AG10803 (cell line): Measurements from ENCODE around the gene EWSR1.

ENCODE experiments used
- DNase-seq: peaks from one replicate; pipeline ENCODE4 v3.0.0; 2010; ENCODE audit warnings: low read depth
- H3K4me3 ChIP-seq: 2 replicates; pipeline ENCODE4 v1.5.1; 2011; ENCODE audit warnings: mild to moderate bottlenecking, low read length, control low read depth
- TF ChIP-seq, protein P1 (sequence below): conservative IDR thresholded peaks from 2 replicates; pipeline ENCODE4 v1.5.1; 2011; ENCODE audit warnings: mild to moderate bottlenecking, low read length, control low read depth, inconsistent platforms

Gene EWSR1

GRCh38 chr22:29291215-29291614 is 23.1 kb downstream of the EWSR1 start:
- no peak for DNase-seq
- TF ChIP-seq, protein P1, sequence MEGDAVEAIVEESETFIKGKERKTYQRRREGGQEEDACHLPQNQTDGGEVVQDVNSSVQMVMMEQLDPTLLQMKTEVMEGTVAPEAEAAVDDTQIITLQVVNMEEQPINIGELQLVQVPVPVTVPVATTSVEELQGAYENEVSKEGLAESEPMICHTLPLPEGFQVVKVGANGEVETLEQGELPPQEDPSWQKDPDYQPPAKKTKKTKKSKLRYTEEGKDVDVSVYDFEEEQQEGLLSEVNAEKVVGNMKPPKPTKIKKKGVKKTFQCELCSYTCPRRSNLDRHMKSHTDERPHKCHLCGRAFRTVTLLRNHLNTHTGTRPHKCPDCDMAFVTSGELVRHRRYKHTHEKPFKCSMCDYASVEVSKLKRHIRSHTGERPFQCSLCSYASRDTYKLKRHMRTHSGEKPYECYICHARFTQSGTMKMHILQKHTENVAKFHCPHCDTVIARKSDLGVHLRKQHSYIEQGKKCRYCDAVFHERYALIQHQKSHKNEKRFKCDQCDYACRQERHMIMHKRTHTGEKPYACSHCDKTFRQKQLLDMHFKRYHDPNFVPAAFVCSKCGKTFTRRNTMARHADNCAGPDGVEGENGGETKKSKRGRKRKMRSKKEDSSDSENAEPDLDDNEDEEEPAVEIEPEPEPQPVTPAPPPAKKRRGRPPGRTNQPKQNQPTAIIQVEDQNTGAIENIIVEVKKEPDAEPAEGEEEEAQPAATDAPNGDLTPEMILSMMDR, result no peak
- H3K4me3 ChIP-seq, result no peak overlapping the region

- TF ChIP-seq, protein P1, result no peak
- no peak overlapping the region for H3K4me3 ChIP-seq
- no peak for DNase-seq
These were observed 24.3 kb downstream of the EWSR1 start for GRCh38 chr22:29292379-29292778.

DNA sequence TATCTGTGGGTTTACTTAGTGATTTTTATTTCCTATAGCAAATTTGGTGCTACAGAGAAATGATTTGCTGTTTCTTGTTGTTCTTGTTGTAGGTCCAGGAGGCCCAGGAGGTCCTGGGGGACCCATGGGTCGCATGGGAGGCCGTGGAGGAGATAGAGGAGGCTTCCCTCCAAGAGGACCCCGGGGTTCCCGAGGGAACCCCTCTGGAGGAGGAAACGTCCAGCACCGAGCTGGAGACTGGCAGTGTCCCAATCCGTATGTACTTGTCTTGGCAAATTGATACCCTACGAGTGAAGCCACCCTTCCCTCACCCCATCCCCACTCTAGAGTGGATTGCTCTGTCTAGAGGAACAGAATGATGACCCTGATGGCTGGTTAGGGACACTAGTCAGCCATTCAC is 30.6 kb downstream of the EWSR1 start:
- TF ChIP-seq, protein P1, result no peak
- no peak for DNase-seq
- H3K4me3 ChIP-seq, result no peak overlapping the region

GRCh38 chr22:29299136-29299900 is 31.2 kb downstream of the EWSR1 start:
- no peak overlapping the region for H3K4me3 ChIP-seq
- TF ChIP-seq, protein P1, result no peak
- DNase-seq, result no peak

GRCh38 chr22:29300467-29300806 is 32.4 kb downstream of the EWSR1 start:
- H3K4me3 ChIP-seq, result no peak overlapping the region
- DNase-seq, result no peak
- TF ChIP-seq, protein P1, result no peak

DNA sequence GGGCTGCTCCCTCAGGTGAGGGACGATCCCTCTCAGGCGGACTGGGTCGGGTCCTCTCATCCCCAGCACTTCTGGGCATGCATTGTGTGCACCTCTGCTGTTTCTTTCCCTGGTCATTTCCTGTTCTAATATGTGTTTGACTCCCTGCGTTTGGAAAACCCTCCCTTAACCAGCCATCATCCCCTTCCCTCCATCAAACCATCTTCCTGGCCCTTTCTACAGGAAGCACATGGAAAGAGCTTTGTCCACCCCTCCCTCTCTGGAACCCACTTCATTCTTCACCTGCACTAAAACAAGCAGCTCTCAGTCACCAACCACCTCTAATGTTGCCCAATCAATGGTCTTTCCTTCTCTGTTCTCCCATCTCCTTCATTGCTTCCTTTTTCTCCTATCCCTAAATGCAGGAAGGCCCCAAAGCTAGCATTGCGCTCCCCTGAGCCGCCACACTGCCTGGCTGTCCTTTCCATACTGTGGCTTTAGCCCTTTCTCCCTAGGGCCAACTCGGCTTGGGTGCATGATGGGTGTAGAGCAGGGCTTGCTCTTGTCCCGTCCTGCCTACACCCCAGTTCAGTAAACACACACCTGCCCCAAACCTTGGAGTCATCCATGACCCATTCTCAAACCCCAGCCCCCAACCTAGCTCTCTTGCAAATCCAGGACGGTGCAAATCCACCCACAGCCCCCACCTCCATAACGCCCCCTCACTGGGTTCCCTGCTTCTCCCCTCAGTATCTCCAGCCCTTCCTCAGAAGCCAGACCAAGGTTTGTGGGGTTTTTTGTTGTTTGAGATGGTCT is 32.9 kb downstream of the EWSR1 start:
- TF ChIP-seq, protein P1, result no peak
- DNase-seq, result no peak
- no peak overlapping the region for H3K4me3 ChIP-seq

DNA sequence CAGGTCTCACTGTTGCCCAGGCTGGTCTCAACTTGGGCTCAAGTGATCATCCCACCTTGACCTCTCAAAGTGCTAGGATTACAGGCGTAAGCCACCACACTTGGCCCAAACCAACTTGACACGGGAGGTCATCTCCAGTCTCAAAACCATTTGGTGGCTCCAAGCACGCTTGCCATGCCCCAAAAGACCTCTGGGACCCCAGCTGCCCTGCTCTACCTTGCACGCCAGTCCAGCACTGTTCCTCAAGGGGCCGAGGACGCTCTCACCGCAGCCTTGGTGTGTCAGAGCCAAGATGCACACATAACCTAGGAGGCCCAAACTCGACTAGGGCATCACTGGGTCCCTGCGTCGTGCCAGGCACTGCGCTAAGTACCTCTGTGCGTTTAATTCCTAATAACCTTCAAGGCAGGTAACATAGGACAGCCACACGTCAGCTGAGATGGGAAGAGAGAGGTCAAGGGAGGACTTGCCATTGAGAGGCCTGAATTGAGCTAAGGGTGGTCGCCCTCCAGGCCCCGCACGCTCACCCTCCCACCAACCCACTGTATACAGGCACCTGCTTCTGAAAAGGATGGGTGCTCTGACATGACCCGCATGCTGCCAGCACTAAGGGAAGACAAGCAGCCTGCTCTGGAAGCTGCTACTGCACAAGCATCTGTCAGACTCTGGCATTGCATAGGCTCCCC is 33.8 kb downstream of the EWSR1 start:
- no peak overlapping the region for H3K4me3 ChIP-seq
- no peak for DNase-seq
- TF ChIP-seq, protein P1, result no peak
